Trophoblast cell (in vitro differentiated cells and primary cell): ENCODE data around the gene TMED5.
A peak's percentile ranks its signal among the peaks of the same experiment; 100 is the strongest.

Source experiments
- DNase-seq, 2 donors: peaks; one replicate each; pipeline ENCODE4 v3.0.0-alpha.2; 2016
- H2AFZ ChIP-seq: 2 replicates; pipeline ENCODE4 v1.6.1; 2013; ENCODE audit warnings: low read length, moderate library complexity, mild to moderate bottlenecking; ENCODE audit not compliant: insufficient read depth, poor library complexity
- H2AK5ac ChIP-seq: 2 replicates; pipeline ENCODE4 v1.6.1; 2013; ENCODE audit warnings: mild to moderate bottlenecking, low read length
- H2BK120ac ChIP-seq: 2 replicates; pipeline ENCODE4 v1.6.1; 2013; ENCODE audit warnings: low read length, mild to moderate bottlenecking, moderate library complexity; ENCODE audit not compliant: insufficient read depth, poor library complexity
- H2BK12ac ChIP-seq: 2 replicates; pipeline ENCODE4 v1.6.1; 2013; ENCODE audit warnings: mild to moderate bottlenecking, low read length, moderate library complexity
- H2BK5ac ChIP-seq: 2 replicates; pipeline ENCODE4 v1.6.1; 2013; ENCODE audit warnings: low read length, low read depth, moderate library complexity, mild to moderate bottlenecking; ENCODE audit not compliant: poor library complexity
- H3K14ac ChIP-seq: 2 replicates; pipeline ENCODE4 v1.6.1; 2013; ENCODE audit warnings: mild to moderate bottlenecking, low read length
- H3K18ac ChIP-seq: 2 replicates; pipeline ENCODE4 v1.6.1; 2013; ENCODE audit warnings: mild to moderate bottlenecking, low read length
- H3K23ac ChIP-seq: 2 replicates; pipeline ENCODE4 v1.6.1; 2013; ENCODE audit warnings: low read length
- H3K27ac ChIP-seq: 2 replicates; pipeline ENCODE4 v1.5.1; 2013; ENCODE audit warnings: low read depth, mild to moderate bottlenecking, inconsistent platforms, low read length, moderate library complexity
- H3K27me3 ChIP-seq: 2 replicates; pipeline ENCODE4 v1.6.1; 2013; ENCODE audit warnings: inconsistent platforms, mild to moderate bottlenecking, low read length, moderate library complexity; ENCODE audit not compliant: insufficient read depth
- H3K36me3 ChIP-seq, 2 experiments: 1 replicate in 1 of 2; 2 replicates in 1 of 2; pipeline ENCODE4 v1.6.1; 2013; ENCODE audit warnings: low read length in 2 of 2, mild to moderate bottlenecking in 2 of 2, moderate library complexity in 1 of 2; ENCODE audit not compliant: insufficient read depth in 2 of 2, control insufficient read depth in 1 of 2
- H3K4ac ChIP-seq: 2 replicates; pipeline ENCODE4 v1.6.1; 2013; ENCODE audit warnings: low read depth, mild to moderate bottlenecking, low read length, moderate library complexity
- H3K4me1 ChIP-seq, 2 experiments: 1 replicate in 1 of 2; 2 replicates in 1 of 2; pipeline ENCODE4 v1.6.1; 2013; ENCODE audit warnings: low read length in 2 of 2, mild to moderate bottlenecking in 2 of 2, moderate library complexity in 1 of 2; ENCODE audit not compliant: insufficient read depth in 2 of 2, control insufficient read depth in 1 of 2
- H3K4me2 ChIP-seq: 2 replicates; pipeline ENCODE4 v1.6.1; 2013; ENCODE audit warnings: inconsistent platforms, mild to moderate bottlenecking, low read length, moderate library complexity
- H3K4me3 ChIP-seq: 2 replicates; pipeline ENCODE4 v1.5.1; 2013; ENCODE audit warnings: mild to moderate bottlenecking, low read depth, low read length, inconsistent platforms
- H3K79me1 ChIP-seq: one replicate; pipeline ENCODE4 v1.6.1; 2013; ENCODE audit warnings: low read length
- H3K79me2 ChIP-seq: 2 replicates; pipeline ENCODE4 v1.6.1; 2013; ENCODE audit warnings: low read length, mild to moderate bottlenecking; ENCODE audit not compliant: control insufficient read depth, insufficient read depth, poor library complexity
- H3K9ac ChIP-seq: 2 replicates; pipeline ENCODE4 v1.6.1; 2013; ENCODE audit warnings: mild to moderate bottlenecking, low read length
- H3K9me3 ChIP-seq: 2 replicates; pipeline ENCODE4 v1.6.1; 2013; ENCODE audit warnings: low read depth, mild to moderate bottlenecking, control low read depth, inconsistent platforms, low read length; ENCODE audit not compliant: insufficient read depth
- H4K12ac ChIP-seq: 2 replicates; pipeline ENCODE4 v1.6.1; 2013; ENCODE audit warnings: low read depth, mild to moderate bottlenecking, low read length, moderate library complexity
- H4K8ac ChIP-seq: 2 replicates; pipeline ENCODE4 v1.6.1; 2013; ENCODE audit warnings: low read depth, mild to moderate bottlenecking, low read length, moderate library complexity
- H4K91ac ChIP-seq: one replicate; pipeline ENCODE4 v1.6.1; 2013; ENCODE audit warnings: low read depth, mild to moderate bottlenecking, low read length, moderate library complexity
- WGBS: extraction: QIAGEN DNeasy Blood & Tissue Kit; methylation state at CpG from one replicate; pipeline ENCODE4 v1.1.7; 2013; ENCODE audit warnings: missing lambda C conversion rate; ENCODE audit not compliant: insufficient read length, insufficient coverage; ENCODE audit errors: extremely low coverage; 5-methylcytosine and 5-hydroxymethylcytosine counted together

Gene TMED5

GRCh38 chr1:93120614-93121013, 59.6 kb downstream of the TMED5 start:
- no peak overlapping the region for H3K18ac ChIP-seq
- no peak overlapping the region for H3K27ac ChIP-seq
- H3K79me1 ChIP-seq: no peaks in the 10 kb centered on the region
- no peak overlapping the region for H4K8ac ChIP-seq
- no peak overlapping the region for H2AFZ ChIP-seq
- H3K4me2 ChIP-seq: no peak overlapping the region
- no peak overlapping the region for H3K4me3 ChIP-seq
- H3K9me3 ChIP-seq: no peaks in the 10 kb centered on the region
- peaks cover 14 to 17% of the 10 kb centered on the region in 2 experiments for H3K36me3 ChIP-seq
- no peak overlapping the region for H3K4ac ChIP-seq
- no peak overlapping the region for H3K14ac ChIP-seq
- no peaks in the 10 kb centered on the region for H3K79me2 ChIP-seq
- no peak overlapping the region for H3K23ac ChIP-seq
- H3K9ac ChIP-seq: no peak overlapping the region
- H2AK5ac ChIP-seq: no peak overlapping the region
- no peak overlapping the region for H4K91ac ChIP-seq
- no peaks in the 10 kb centered on the region for H3K4me1 ChIP-seq
- H2BK12ac ChIP-seq: no peak overlapping the region
- no peak overlapping the region for H4K12ac ChIP-seq
- no peaks in the 10 kb centered on the region for H3K27me3 ChIP-seq
- no peak overlapping the region for H2BK120ac ChIP-seq
- H2BK5ac ChIP-seq: no peak overlapping the region
- no peak for DNase-seq

GRCh38 chr1:93114391-93114790, 65.8 kb downstream of the TMED5 start:
- DNase-seq: no peak
- Histone ChIP-seq H4K8ac (no peak overlapping the region), H3K79me1 (no peaks in the 10 kb centered on the region), H3K23ac (no peak overlapping the region), H4K91ac (no peak overlapping the region), H2BK12ac (no peak overlapping the region), H3K18ac (no peak overlapping the region), H2BK5ac (no peak overlapping the region), H3K27ac (no peak overlapping the region), H3K9me3 (no peaks in the 10 kb centered on the region), H3K4me1 (no peaks in the 10 kb centered on the region), H3K27me3 (no peaks in the 10 kb centered on the region), H4K12ac (no peak overlapping the region), H3K4ac (no peak overlapping the region), H2AK5ac (no peak overlapping the region), H3K9ac (no peak overlapping the region), H2AFZ (no peak overlapping the region), H3K79me2 (peaks cover 1% of the 10 kb centered on the region), H3K36me3 (peaks cover 16 to 18% of the 10 kb centered on the region in 2 experiments), H3K4me2 (no peak overlapping the region), H2BK120ac (no peak overlapping the region), H3K14ac (no peak overlapping the region), H3K4me3 (no peak overlapping the region)
- no CpG with 5 or more reads among the region's 2 CpGs for WGBS

- no peak overlapping the region for H2BK5ac ChIP-seq
- peaks cover 1% of the 10 kb centered on the region for H3K79me2 ChIP-seq
- H3K4me2 ChIP-seq: no peak overlapping the region
- no peaks in the 10 kb centered on the region for H3K27me3 ChIP-seq
- H3K4me3 ChIP-seq: no peak overlapping the region
- WGBS: no CpG with 5 or more reads among the region's 3 CpGs
- H3K9ac ChIP-seq: no peak overlapping the region
- no peak overlapping the region for H3K27ac ChIP-seq
- H2BK120ac ChIP-seq: no peak overlapping the region
- no peak overlapping the region for H3K4ac ChIP-seq
- H2AK5ac ChIP-seq: no peak overlapping the region
- no peaks in the 10 kb centered on the region for H3K79me1 ChIP-seq
- no peaks in the 10 kb centered on the region for H3K4me1 ChIP-seq
- DNase-seq: no peak
- H2AFZ ChIP-seq: no peak overlapping the region
- H3K36me3 ChIP-seq: peaks cover 16% of the 10 kb centered on the region in 2 experiments
- H4K12ac ChIP-seq: no peak overlapping the region
- no peak overlapping the region for H4K91ac ChIP-seq
- no peak overlapping the region for H3K23ac ChIP-seq
- no peak overlapping the region for H2BK12ac ChIP-seq
- H3K18ac ChIP-seq: no peak overlapping the region
- no peak overlapping the region for H3K14ac ChIP-seq
- H4K8ac ChIP-seq: no peak overlapping the region
- H3K9me3 ChIP-seq: no peaks in the 10 kb centered on the region
Measured at GRCh38 chr1:93113127-93113526, 67.1 kb downstream of the TMED5 start.

- no peak overlapping the region for H4K91ac ChIP-seq
- H3K23ac ChIP-seq: no peak overlapping the region
- no peaks in the 10 kb centered on the region for H3K9me3 ChIP-seq
- H3K4me3 ChIP-seq: no peak overlapping the region
- no peak overlapping the region for H3K4me2 ChIP-seq
- H3K27me3 ChIP-seq: no peaks in the 10 kb centered on the region
- H3K36me3 ChIP-seq: peaks cover 8 to 13% of the 10 kb centered on the region in 2 experiments
- no peak overlapping the region for H4K8ac ChIP-seq
- no peak overlapping the region for H3K14ac ChIP-seq
- no peak overlapping the region for H3K4ac ChIP-seq
- no peaks in the 10 kb centered on the region for H3K79me1 ChIP-seq
- no peak overlapping the region for H3K18ac ChIP-seq
- H2BK12ac ChIP-seq: no peak overlapping the region
- H3K9ac ChIP-seq: no peak overlapping the region
- H3K4me1 ChIP-seq: no peaks in the 10 kb centered on the region
- peak in 1 of 2 donors; percentile 18 for DNase-seq
- no peak overlapping the region for H3K27ac ChIP-seq
- H3K79me2 ChIP-seq: peaks cover 1% of the 10 kb centered on the region
- H2AK5ac ChIP-seq: no peak overlapping the region
- H2BK120ac ChIP-seq: no peak overlapping the region
- H4K12ac ChIP-seq: no peak overlapping the region
- H2BK5ac ChIP-seq: no peak overlapping the region
- H2AFZ ChIP-seq: no peak overlapping the region
Measured at GRCh38 chr1:93111561-93111960, 68.7 kb downstream of the TMED5 start.
